AG10803 (cell line): Measurements from ENCODE around the gene FLNC.

Source experiments
- DNase-seq: peaks from one replicate; pipeline ENCODE4 v3.0.0; 2010; ENCODE audit warnings: low read depth
- H3K4me3 ChIP-seq: 2 replicates; pipeline ENCODE4 v1.5.1; 2011; ENCODE audit warnings: mild to moderate bottlenecking, low read length, control low read depth
- CTCF ChIP-seq: conservative IDR thresholded peaks from 2 replicates; pipeline ENCODE4 v1.5.1; 2011; ENCODE audit warnings: mild to moderate bottlenecking, low read length, control low read depth, inconsistent platforms

FLNC gene

GRCh38 chr7:128838109-128838779 lies 8.0 kb downstream of the FLNC start:
- no peak overlapping the region for H3K4me3 ChIP-seq
- DNase-seq, result no peak
- no peak for TF ChIP-seq CTCF

GRCh38 chr7:128838981-128839731 lies 8.9 kb downstream of the FLNC start:
- no peak overlapping the region for H3K4me3 ChIP-seq
- no peak for DNase-seq
- no peak for TF ChIP-seq CTCF

DNA sequence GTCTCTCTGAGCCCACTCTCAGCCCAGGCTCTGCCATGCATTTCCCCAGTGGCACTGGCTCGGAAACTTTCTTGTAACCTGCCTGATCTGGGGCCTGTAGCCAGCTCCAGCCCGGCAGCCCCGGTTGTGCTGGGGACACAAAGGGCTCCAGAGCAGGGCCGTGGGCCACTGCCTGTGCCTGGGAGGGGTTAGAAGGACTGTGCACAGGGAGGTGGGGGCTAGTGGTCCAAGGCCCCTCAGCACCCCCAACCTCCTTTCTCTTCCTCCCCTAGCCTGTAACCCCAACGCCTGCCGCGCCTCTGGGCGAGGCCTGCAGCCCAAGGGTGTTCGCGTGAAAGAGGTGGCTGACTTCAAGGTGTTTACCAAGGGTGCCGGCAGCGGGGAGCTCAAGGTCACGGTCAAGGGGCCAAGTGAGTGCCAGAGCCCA lies 9.6 kb downstream of the FLNC start:
- DNase-seq, result no peak
- H3K4me3 ChIP-seq, result no peak overlapping the region
- no peak for TF ChIP-seq CTCF

GRCh38 chr7:128840326-128841170 lies 10.3 kb downstream of the FLNC start:
- DNase-seq, result no peak
- H3K4me3 ChIP-seq, result no peak overlapping the region
- no peak for TF ChIP-seq CTCF

DNA sequence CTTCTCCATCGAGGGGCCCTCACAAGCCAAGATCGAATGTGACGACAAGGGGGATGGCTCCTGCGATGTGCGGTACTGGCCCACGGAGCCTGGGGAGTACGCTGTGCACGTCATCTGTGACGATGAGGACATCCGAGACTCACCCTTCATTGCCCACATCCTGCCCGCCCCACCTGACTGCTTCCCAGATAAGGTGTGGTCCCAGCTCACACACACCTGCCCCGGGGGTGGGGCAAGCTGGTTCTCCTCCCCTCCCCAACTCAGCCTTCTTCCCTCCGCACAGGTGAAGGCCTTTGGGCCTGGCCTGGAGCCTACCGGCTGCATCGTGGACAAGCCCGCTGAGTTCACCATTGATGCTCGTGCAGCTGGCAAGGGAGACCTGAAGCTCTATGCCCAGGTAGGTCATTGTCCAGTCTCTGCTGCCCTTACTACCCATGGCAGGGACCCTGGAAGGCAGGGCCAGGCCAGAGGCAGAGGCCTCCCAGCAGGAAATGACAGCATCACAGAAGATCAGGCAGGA lies 11.0 kb downstream of the FLNC start:
- no peak for TF ChIP-seq CTCF
- DNase-seq, result no peak
- H3K4me3 ChIP-seq, result no peak overlapping the region

DNA sequence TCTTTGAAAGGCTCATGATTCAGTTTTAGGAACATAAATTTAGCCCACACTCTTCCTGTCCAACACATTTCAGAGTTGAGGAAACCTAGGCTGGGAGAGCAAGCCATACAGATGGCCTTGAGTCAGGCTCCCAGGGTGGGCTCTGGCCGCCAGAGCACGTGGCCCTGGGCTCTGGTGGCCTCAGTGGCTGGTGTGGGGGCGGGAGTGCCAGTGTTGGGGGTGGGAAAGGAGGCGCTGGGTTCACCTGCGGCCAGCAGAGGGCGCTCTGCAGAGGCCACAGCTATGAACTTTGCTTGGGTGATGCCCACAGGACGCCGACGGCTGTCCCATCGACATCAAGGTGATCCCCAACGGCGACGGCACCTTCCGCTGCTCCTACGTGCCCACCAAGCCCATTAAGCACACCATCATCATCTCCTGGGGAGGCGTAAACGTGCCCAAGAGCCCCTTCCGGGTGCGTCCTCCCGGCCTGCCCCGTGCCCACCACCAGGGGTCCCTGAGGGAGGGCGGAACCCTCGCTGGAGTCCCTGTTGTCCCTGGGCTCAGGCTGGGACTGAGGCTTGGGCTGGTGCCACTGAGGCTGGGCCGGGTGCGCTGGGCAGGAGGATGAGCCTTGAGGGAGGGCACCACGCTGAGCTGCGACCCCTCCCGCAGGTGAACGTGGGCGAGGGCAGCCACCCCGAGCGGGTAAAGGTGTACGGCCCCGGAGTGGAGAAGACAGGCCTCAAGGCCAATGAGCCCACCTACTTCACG lies 11.9 kb downstream of the FLNC start:
- DNase-seq, result peak; percentile 34
- H3K4me3 ChIP-seq, result no peak overlapping the region
- peak; percentile 66 for TF ChIP-seq CTCF
